ENCODE measurements around the gene ITPR1.

ITPR1 gene

GRCh38 chr3:4765212-4765611, 272.1 kb downstream of the ITPR1 start:
- no peak for DNase-seq

- DNase-seq, result no peak
These were observed 273.1 kb downstream of the ITPR1 start for GRCh38 chr3:4766263-4766662.

DNA sequence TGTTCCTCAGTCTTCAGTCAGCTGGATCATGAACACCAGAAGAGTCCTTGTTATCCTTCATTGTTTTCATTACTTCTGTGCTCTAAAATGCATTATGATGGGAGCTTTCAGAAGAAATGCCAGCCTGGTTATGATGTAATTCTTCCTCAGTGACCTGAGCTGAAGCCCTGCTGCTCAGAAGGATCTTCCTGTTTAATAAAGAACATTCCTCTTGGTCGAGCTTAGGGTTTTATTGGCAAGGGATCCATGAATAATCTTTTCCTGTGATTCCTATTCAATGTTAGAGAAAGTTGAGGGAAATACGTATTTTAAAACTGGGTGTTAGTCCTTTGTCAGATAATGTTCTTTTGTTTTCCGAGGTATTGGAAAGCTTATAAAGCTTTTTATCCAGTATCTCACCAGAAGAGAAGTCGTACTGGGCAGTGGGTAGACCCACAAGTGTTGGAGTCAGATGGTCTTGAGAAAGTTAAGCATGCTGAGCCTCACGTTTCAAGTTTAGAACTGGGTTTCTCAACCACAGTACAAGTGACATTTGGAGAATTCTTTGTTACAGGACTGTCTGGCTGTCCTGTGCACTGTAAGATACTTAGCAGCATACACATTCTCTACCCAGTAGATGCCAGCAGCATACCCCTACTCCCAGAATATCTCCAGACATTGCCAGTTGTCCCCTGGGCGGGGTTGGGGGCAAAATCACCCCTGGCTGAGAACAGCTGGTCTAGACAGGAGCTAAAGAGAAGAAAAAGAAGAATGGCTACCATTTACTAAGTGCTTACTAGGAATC, 273.8 kb downstream of the ITPR1 start:
- no peak for DNase-seq

DNA sequence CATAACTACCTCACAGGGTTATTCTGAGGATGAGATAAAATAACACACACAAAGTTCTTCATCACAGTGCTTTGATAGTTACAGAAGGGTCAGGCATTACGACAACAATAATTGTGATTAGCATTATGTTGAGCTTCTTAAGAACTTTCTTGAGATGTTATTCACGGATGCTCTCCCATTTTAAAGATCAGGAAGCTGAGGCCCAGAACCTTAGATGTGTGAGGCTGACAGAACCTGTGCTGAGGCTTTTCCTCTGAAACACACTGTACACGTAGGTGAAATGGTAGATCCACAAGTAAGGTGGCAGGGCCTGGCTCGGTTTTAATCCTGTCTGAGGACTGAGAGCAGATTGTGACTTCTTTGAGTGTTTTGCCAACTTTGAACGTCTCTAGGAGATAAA, 274.9 kb downstream of the ITPR1 start:
- no peak for DNase-seq

DNA sequence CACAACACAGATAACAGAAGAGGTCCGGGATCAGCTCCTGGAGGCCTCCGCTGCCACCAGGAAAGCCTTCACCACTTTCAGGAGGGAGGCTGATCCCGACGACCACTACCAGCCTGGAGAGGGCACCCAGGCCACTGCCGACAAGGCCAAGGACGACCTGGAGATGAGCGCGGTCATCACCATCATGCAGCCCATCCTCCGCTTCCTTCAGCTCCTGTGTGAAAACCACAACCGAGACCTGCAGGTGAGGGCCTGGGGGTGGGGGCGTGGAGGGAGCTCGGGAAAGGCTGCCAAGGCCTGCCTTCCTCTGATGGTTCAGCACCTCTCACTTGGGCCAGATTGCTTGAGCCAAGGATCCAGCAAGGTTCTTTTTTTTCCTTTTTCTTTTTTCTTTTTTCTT, 275.4 kb downstream of the ITPR1 start:
- no peak for DNase-seq

- no peak for DNase-seq
These were observed 277.4 kb downstream of the ITPR1 start for GRCh38 chr3:4770561-4770960.

GRCh38 chr3:4771243-4771642, 278.1 kb downstream of the ITPR1 start:
- DNase-seq, result no peak

DNA sequence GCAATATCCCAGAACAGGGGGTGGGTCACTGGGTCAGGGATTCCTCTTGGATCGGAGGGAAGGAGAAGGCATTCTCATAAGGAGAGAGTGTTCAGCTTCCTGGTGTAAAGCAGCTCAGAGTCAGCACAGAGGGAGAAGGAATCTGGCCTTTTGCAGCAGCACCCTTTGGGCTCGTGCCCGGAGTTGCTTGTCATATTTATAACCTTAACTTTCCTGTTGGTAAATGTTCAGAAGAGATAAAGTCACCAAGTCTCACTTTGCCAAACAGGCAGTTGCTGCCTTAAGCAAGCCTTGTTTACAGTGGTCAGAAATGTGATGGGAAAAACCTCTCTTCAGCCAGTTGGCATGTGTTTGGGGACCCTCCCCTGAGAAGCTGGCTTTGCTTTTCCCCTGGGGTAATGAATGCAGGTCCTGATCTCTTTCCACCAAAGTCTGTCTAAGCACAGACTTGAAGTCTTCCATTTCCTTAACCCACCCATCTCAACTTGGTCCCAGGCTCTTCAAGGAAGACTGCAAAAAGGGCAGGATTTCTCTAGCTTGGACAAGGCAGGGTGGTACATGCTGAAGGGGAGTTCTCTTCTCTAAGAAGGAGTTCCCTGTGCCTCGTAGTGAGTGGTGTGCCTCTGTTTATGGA, 279.1 kb downstream of the ITPR1 start:
- DNase-seq, result no peak

GRCh38 chr3:4772858-4773257, 279.7 kb downstream of the ITPR1 start:
- no peak for DNase-seq

- DNase-seq, result no peak
These were observed 280.4 kb downstream of the ITPR1 start for GRCh38 chr3:4773583-4773982.

GRCh38 chr3:4774531-4774930, 281.4 kb downstream of the ITPR1 start:
- DNase-seq, result no peak

GRCh38 chr3:4776399-4776979, 283.3 kb downstream of the ITPR1 start:
- no peak for DNase-seq

GRCh38 chr3:4776980-4777581, 283.9 kb downstream of the ITPR1 start:
- no peak for DNase-seq

- no peak for DNase-seq
These were observed 285.0 kb downstream of the ITPR1 start for GRCh38 chr3:4778119-4778518.

- no peak for DNase-seq
These were observed 285.6 kb downstream of the ITPR1 start for GRCh38 chr3:4778740-4779139.

DNA sequence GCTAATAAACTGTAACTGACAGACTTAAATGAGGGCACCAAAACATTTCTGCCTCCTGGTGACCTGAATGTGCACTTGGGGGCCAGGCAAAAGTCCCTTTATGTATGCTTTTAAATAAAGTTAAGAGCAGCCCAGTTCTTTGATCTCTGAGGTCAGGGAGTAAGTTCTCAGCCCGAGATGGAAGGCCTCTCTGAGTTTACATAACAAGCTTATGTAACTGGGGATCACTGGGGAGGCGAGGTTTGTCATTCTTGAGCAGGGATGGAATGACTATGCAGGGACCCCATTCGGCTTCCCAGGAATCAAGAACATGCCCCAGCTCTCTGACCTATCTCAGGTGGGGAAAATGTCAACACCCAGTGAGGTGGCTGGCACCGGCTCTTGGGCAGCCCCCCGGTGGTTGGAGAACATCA, 287.4 kb downstream of the ITPR1 start:
- no peak for DNase-seq

DNA sequence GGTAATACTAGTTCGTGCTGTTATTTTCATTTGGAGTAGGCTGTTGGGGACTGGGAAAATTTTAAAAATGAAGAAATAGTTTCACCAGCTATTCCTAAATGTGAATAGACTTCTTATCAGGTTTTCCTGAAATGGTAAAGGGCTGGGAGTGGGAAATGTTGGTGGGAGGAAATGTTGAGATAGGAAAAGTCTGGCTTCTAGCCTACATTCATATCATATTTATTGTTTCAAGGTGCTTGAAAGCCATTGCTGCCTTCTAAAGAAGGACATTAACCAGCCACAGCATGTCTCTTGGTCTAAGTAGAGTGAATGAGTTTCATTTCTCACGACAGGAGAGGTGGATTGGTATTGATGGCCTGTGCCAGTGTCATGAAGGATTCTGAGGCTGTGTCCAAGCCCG, 288.9 kb downstream of the ITPR1 start:
- no peak for DNase-seq

DNA sequence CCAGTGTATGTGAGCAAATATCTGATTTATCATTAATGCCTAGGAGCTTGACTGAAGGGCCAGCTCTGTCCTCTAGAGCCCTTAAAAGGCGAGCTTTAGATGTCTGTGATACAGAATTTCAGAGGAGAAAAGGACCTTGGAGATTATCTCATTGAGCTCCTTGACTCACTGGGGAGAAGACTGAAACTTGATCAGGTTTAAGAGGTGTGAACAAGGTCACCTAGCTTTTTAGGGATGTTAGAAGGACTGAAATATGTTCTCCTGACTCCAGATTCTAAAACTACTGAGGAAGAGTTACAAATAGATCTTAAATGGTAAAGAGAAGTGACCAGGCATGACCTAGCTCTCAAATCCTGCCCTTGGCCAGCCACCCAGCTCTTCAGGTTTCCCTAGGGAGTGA, 292.4 kb downstream of the ITPR1 start:
- no peak for DNase-seq

GRCh38 chr3:4786431-4786830, 293.3 kb downstream of the ITPR1 start:
- no peak for DNase-seq

GRCh38 chr3:4791358-4791757, 298.2 kb downstream of the ITPR1 start:
- DNase-seq, result no peak

- no peak for DNase-seq
These were observed 300.2 kb downstream of the ITPR1 start for GRCh38 chr3:4793311-4793710.

- DNase-seq, result no peak
These were observed 301.2 kb downstream of the ITPR1 start for GRCh38 chr3:4794331-4794730.

GRCh38 chr3:4794798-4795197, 301.6 kb downstream of the ITPR1 start:
- DNase-seq, result no peak

DNA sequence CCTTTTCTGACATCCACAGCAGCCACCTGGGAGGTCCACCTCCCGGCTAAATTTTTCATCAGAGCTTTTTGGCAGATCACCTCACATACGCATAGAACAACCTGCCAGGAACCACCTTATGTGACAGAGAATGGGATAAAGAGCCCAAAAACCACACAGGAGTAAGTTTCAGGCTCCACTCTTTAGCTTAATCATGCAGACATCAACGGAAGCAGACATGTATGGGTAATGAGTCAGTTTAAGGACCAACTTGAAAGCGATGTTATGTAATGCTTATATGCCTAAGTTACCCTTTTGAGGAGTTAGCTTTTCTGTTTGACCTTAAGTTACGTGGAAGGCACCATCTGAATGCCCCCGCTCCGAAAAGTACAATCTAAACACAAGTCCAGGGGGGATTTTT, 302.8 kb downstream of the ITPR1 start:
- no peak for DNase-seq
